ENCODE results near the gene DBX2. TPM values are rescaled to one million over a fixed set of nuclear protein-coding genes. Genes with fewer than 3 reads are reported as not detected.
A peak's percentile ranks its signal among the peaks of the same experiment; 100 is the strongest.

The DBX2 gene
- total and polyA plus RNA-seq, 4 donors, result not detected

GRCh38 chr12:44976246-44976645, 74.7 kb downstream of the DBX2 start (continued):
- TF ChIP-seq NR2F2 (IDR thresholded peaks at IDR 0.05) (no peak), FOXA2 (IDR thresholded peaks at IDR 0.05) (no peak)

DNA sequence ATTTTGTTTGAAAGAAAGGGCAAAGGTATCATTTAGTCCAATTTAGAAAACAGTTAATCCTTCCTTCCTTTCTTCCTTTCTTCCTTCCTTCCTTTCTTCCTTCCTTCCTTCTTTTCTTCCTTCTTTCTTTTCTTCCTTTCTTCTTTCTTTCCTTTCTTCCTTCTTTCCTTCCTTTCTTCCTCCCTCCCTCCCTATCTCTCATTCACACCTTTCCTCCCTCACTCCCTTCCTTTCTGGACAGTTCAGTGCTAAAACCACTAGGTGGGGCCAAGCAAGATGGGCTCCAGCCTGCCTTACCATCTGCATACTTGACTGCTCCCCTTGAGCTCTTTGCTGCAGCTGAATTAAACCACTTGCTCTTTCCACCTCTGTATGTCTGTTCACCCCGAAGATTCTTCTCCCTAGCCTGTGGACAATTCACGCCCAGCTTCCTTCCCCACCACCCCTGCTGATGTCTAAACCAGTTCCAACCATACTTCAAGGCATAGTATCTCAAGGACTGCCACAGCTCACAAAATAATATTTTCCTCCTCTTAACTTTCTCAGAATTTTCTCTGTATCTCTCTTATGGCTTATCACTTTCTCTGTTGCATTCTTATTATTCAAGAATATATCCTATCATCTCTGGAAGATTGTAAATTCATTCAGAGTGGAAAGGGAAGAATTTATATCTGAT, 78.0 kb downstream of the DBX2 start:
- Histone ChIP-seq H3K9me3 (ENCODE audit: control insufficient read depth in 4 of 4, low read length in 3 of 4) (no peaks in the 10 kb centered on the region), H3K27ac (ENCODE audit: low read depth in 1 of 2, low read length in 2 of 2) (no peak overlapping the region), H3K4me3 (ENCODE audit: low read depth in 1 of 3, low read length in 3 of 3) (no peak overlapping the region), H3K9ac (ENCODE audit: low read depth in 1 of 2, low read length in 2 of 2) (no peak overlapping the region), H3K4me1 (ENCODE audit: control insufficient read depth in 4 of 4, insufficient read depth in 4 of 4, low read length in 3 of 4) (no peaks in the 10 kb centered on the region), H3K36me3 (ENCODE audit: control insufficient read depth in 4 of 4, insufficient read depth in 3 of 4, low read depth in 1 of 4, low read length in 3 of 4) (no peaks in the 10 kb centered on the region), H3K27me3 (ENCODE audit: control insufficient read depth in 4 of 4, insufficient read depth in 4 of 4, low read length in 3 of 4) (no peaks in the 10 kb centered on the region)
- DNase-seq (ENCODE audit: low spot score), result no peak
- TF ChIP-seq RAD21 (IDR thresholded peaks at IDR 0.05), result peak in 1 of 2 donors; percentile 35
- no peak for TF ChIP-seq JUND (IDR thresholded peaks at IDR 0.05)
- no peak for TF ChIP-seq REST (IDR thresholded peaks at IDR 0.05)
- no peak for TF ChIP-seq HNF4G (IDR thresholded peaks at IDR 0.05)
- WGBS, result 16% methylated on average over 2 of the region's 2 CpGs

DNA sequence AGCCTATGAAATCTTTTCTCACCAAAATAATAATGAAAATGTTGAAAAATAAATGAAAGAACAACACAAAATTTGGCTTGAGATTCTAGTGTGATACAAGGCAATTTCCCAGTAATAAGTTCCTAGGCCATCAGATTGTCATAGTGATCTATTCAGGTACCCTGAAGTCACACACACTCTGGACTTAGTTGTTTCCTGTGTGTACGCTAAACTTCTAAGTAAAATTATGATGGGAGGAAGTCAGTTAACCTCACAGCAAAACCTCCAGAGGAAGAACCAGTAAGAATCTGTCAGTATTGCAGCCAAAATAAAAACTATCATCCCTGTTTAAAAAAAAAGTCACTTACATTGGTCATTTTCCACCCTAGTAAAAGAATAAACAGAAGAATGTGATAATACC, 81.9 kb downstream of the DBX2 start:
- no peak overlapping the region for H3K9ac ChIP-seq (ENCODE audit: low read depth in 1 of 2, low read length in 2 of 2)
- whole genome bisulfite sequencing, result 60% methylated on average over 1 of the region's 1 CpG
- TF ChIP-seq FOXA2 (IDR thresholded peaks at IDR 0.05) (no peak), EGR1 (IDR thresholded peaks at IDR 0.05; ENCODE audit: low read depth in 2 of 2) (no peak), TAF1 (conservative IDR thresholded peaks at IDR 0.05) (no peak), HNF4A (conservative IDR thresholded peaks at IDR 0.05) (no peak), JUND (IDR thresholded peaks at IDR 0.05) (no peak), NR2F2 (IDR thresholded peaks at IDR 0.05) (no peak), GABPA (IDR thresholded peaks at IDR 0.05 in 1 of 2, conservative IDR thresholded peaks at IDR 0.05 in 1 of 2) (no peak), FOXA1 (IDR thresholded peaks at IDR 0.05) (no peak), YY1 (IDR thresholded peaks at IDR 0.05) (no peak), HNF4G (IDR thresholded peaks at IDR 0.05) (no peak)
- TF ChIP-seq, protein P1, sequence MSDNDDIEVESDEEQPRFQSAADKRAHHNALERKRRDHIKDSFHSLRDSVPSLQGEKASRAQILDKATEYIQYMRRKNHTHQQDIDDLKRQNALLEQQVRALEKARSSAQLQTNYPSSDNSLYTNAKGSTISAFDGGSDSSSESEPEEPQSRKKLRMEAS (IDR thresholded peaks at IDR 0.05), result no peak
- TF ChIP-seq, protein P2, sequence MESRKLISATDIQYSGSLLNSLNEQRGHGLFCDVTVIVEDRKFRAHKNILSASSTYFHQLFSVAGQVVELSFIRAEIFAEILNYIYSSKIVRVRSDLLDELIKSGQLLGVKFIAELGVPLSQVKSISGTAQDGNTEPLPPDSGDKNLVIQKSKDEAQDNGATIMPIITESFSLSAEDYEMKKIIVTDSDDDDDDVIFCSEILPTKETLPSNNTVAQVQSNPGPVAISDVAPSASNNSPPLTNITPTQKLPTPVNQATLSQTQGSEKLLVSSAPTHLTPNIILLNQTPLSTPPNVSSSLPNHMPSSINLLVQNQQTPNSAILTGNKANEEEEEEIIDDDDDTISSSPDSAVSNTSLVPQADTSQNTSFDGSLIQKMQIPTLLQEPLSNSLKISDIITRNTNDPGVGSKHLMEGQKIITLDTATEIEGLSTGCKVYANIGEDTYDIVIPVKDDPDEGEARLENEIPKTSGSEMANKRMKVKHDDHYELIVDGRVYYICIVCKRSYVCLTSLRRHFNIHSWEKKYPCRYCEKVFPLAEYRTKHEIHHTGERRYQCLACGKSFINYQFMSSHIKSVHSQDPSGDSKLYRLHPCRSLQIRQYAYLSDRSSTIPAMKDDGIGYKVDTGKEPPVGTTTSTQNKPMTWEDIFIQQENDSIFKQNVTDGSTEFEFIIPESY (IDR thresholded peaks at IDR 0.05), result no peak
- H3K27ac ChIP-seq (ENCODE audit: low read depth in 1 of 2, low read length in 2 of 2), result no peak overlapping the region
- no peak for DNase-seq (ENCODE audit: low spot score)
- no peaks in the 10 kb centered on the region for H3K36me3 ChIP-seq (ENCODE audit: control insufficient read depth in 4 of 4, insufficient read depth in 3 of 4, low read depth in 1 of 4, low read length in 3 of 4)
- no peak overlapping the region for H3K4me3 ChIP-seq (ENCODE audit: low read depth in 1 of 3, low read length in 3 of 3)
- no peaks in the 10 kb centered on the region for H3K9me3 ChIP-seq (ENCODE audit: control insufficient read depth in 4 of 4, low read length in 3 of 4)
- H3K4me1 ChIP-seq (ENCODE audit: control insufficient read depth in 4 of 4, insufficient read depth in 4 of 4, low read length in 3 of 4), result no peaks in the 10 kb centered on the region
- H3K27me3 ChIP-seq (ENCODE audit: control insufficient read depth in 4 of 4, insufficient read depth in 4 of 4, low read length in 3 of 4), result no peaks in the 10 kb centered on the region

Other genes starting within 250 kb of the DBX2 start
- under 1 TPM; 0.17 to 0.42 TPM for gene NELL2, start 174.8 kb downstream of the DBX2 start, total RNA-seq
- under 1 TPM in 1 of 2 donors, not detected in 1; 0.09 TPM for gene NELL2, start 174.8 kb downstream of the DBX2 start, polyA plus RNA-seq
- gene ANO6, start 165.0 kb upstream of the DBX2 start, total RNA-seq, result 10 to 100 TPM; 36.8 to 52.3 TPM
- gene ANO6, start 165.0 kb upstream of the DBX2 start, polyA plus RNA-seq, result 10 to 100 TPM; 18.6 to 21.5 TPM